Kidney epithelial cell (primary cell): ENCODE measurements around the gene SF3A2. TPM values are rescaled to one million over a fixed set of nuclear protein-coding genes. Genes with fewer than 3 reads are reported as not detected.

Source experiments
- DNase-seq: peaks from one replicate; pipeline ENCODE4 v3.0.0-alpha.2; 2010; ENCODE audit warnings: low read depth
- H3K27me3 ChIP-seq: 2 replicates; pipeline ENCODE4 v1.6.0; 2011; ENCODE audit warnings: low read length; ENCODE audit not compliant: control insufficient read depth, insufficient read depth
- H3K36me3 ChIP-seq: 2 replicates; pipeline ENCODE4 v1.5.1; 2011; ENCODE audit warnings: low read length; ENCODE audit not compliant: control insufficient read depth, insufficient read depth
- H3K4me3 ChIP-seq: 2 replicates; pipeline ENCODE4 v1.5.1; 2011; ENCODE audit warnings: low read depth, mild to moderate bottlenecking, control low read depth, low read length
- CTCF ChIP-seq: IDR thresholded peaks from 2 replicates; pipeline ENCODE4 v1.5.1; 2011; ENCODE audit warnings: mild to moderate bottlenecking, moderate library complexity, low read length, control low read depth, inconsistent platforms; ENCODE audit not compliant: insufficient read depth, poor library complexity, severe bottlenecking
- total RNA-seq: library from RNA; depleted of rRNA; stranded (reverse); fragments of >200 nt; gene quantifications from 2 replicates; pipeline ENCODE4 v1.2.3, GENCODE V29; 2015

The SF3A2 gene
- total RNA-seq, 1 donor from 2014 or later: 72.4 TPM

GRCh38 chr19:2237869-2238153, 1.2 kb downstream of the SF3A2 start:
- no peaks in the 10 kb centered on the region for H3K36me3 ChIP-seq
- DNase-seq: no peak
- TF ChIP-seq CTCF: no peak
- H3K4me3 ChIP-seq: peak overlapping the region; percentile 85
- no peaks in the 10 kb centered on the region for H3K27me3 ChIP-seq

- no peak for DNase-seq
- no peak for TF ChIP-seq CTCF
Observed at GRCh38 chr19:2239173-2239572, 2.5 kb downstream of the SF3A2 start.

DNA sequence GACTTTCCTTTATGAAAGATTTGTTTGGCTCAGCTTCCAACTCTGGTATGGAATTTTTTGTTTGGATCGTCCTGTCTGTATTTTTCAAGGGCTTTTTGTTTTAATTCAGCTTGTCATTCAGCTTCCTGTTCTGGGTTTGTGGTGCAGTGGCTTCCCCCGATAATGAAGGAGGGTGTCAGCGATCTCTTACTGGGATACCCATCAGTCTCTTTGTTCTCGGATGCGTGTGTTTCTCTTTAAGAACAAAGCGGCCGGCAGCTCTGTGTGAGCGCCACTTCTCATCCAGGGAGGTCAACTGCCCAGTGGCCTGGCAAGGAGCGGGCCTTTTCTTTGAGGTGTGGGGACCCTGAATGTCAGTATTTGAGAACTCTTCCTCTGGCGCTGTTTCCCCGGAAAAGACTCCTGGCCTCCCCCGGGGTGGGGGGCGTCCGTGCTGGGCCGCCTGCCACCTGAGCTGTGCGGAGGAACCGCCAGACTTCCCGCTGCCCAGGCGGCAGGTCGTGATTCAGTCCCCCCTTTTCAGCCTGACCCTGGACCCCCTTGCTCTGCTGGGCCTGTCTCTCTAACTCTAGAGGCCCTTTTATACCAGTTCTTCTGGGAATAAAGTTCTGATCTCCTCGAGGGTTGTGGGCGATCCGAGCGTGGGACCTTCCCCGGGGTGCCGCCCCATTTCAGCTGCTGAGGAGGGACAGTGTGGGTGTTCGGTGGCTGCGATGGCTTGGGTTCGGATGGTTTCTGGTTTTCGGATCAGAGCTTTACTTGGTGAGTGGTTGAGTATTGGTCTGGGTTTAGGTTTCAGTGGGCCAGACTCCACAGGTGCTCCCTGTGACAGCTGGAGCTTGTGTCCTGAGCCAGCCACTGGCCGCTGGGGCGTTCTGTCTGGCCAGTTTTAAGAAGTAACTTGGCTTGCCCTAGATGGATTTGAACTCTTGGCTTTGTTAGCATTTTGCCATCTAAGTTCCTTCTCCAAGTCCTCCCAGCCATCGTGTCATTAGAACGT, 3.4 kb downstream of the SF3A2 start:
- no peak for TF ChIP-seq CTCF
- H3K4me3 ChIP-seq: peak overlapping the region; percentile 27
- no peaks in the 10 kb centered on the region for H3K27me3 ChIP-seq
- no peaks in the 10 kb centered on the region for H3K36me3 ChIP-seq
- DNase-seq: no peak

More at GRCh38 chr19:2239173-2239572, 2.5 kb downstream of the SF3A2 start:
- Histone ChIP-seq H3K36me3 (no peaks in the 10 kb centered on the region), H3K4me3 (peak overlapping the region; percentile 27), H3K27me3 (no peaks in the 10 kb centered on the region)

- Histone ChIP-seq H3K4me3 (no peak overlapping the region), H3K36me3 (no peaks in the 10 kb centered on the region), H3K27me3 (no peaks in the 10 kb centered on the region)
- no peak for TF ChIP-seq CTCF
- DNase-seq: no peak
Observed at GRCh38 chr19:2240881-2241760, 4.5 kb downstream of the SF3A2 start.

- H3K4me3 ChIP-seq: no peak overlapping the region
- DNase-seq: no peak
- no peak for TF ChIP-seq CTCF
- no peaks in the 10 kb centered on the region for H3K27me3 ChIP-seq
- no peaks in the 10 kb centered on the region for H3K36me3 ChIP-seq
Observed at GRCh38 chr19:2242092-2242537, 5.5 kb downstream of the SF3A2 start.
